ENCODE results near the gene GRAMD1B.

The GRAMD1B gene

DNA sequence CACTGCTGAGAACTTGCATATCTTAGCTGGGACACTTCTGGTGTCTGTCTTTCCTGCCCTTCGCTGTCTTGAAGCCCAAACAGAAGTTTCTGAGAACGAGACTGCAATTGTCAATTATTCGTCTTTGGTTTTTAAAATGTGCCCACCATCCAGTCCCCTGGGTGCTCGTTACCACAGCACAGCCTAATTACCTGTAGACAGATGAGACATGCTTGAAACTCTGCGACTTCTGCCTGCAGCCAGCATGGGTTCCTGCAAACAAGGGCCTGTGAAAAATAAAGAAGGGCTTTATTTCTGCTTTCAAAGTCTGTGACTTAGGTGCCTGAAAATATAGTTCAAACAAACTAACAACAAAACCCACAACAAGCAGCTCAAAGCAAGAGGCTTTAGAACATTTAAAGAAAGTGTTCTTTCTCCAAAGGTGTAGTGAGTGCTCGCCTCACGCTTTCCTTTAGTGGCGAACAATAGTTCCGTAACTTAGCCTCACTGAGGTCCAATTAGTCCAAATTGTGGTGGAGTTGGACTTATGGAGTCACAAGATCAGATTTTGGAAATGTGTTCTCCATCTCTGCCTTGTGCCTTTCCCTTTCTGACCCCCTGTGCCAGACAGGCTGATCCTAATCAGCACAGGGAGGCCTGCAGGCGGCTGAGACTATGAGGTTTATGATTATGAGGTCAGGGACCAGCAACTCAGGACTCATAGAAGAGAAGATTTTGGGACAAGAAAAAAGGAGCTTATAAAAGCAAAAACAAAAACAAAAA is 20.4 kb upstream of the GRAMD1B start:
- no peak for DNase-seq (ENCODE audit: low read depth)

DNA sequence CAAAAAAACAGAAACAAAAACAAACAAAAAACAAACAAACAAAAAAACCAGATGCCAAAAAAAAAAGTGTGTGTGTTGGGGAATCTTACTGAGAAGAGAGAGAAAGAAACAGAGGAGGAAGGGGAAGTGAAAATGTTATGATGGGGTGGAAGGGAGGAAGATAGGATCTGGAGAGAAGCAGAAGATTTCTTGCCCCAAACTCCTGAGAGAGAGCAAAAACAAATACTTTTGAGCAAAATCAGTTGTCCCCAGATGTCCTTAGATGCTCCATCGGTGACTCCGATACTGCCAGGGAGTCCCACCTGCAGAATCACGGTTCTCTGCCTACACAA is 19.9 kb upstream of the GRAMD1B start:
- no peak for DNase-seq (ENCODE audit: low read depth)

DNA sequence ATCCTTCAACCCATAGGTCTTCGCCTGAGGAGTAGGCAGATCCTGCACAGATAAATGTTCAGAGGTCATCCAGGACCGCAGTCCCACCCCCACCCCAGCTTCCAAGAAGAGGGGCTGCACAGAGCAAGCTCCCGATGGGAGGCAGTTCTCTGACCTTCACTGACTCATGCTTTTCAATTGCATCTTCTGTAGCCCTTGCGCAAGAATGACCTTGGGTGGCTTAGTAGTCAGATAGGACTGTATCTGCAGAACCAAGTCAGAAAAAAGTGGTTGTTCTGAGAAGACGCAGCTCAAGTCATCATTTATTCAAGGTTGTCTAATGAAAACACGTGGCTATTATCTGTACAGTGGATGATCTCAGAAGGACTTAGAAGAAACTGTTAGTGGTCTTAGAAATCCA is 16.4 kb upstream of the GRAMD1B start:
- no peak for DNase-seq (ENCODE audit: low read depth)

DNA sequence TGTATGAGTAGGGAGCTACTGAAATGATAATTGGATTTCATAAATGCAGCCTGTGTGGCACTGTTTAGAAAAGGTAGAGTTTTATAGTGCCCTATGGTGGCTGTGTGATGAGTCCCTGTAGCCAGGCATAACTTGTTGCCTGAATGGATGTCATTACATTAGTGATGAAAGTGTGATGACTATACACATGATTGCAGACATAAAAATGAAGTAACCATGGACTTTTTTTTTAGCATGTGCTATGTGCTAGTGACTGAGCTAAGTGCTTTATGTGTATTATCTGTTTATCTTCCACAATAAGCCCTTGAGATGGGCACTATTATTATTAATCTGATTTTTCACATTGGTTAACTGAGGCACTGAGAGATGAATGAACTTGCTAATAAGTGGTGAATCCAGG is 13.5 kb upstream of the GRAMD1B start:
- DNase-seq (ENCODE audit: low read depth) = no peak

DNA sequence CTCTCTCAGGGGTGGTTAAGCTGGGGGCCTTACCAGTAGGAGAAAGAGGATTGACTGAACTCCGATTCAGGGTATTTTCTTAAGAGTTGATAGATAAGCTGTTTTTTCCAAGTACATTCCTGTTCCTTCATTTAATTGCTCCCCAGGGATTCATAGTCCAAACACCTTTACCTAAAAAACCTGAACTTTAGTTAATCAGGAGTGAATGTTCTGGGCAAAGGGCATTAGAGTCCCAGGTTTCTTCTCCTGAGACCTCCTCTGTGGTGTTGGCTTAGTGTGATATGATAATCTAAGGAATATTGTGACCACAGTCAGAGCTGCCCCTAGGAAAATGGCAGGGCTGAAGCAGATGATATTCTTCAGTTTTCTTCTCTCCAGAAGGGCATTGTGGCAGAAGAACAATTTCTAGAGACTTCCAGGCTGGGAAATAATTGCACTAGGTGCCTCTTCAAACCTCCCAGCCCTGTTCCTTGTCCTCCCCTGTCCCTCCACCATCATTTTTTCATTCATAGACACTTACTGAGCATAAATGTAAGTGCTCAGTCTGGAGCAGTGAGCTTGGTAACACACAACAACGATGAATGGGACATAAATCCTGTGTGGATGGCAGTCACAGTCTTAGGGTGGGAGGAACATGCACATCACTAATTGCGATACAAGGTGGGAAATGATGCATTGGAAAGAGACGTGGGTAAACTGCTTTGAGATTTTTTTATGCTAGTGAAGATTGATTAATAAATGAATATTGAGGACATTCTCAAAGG is 11.5 kb upstream of the GRAMD1B start:
- no peak for DNase-seq (ENCODE audit: low read depth)

DNA sequence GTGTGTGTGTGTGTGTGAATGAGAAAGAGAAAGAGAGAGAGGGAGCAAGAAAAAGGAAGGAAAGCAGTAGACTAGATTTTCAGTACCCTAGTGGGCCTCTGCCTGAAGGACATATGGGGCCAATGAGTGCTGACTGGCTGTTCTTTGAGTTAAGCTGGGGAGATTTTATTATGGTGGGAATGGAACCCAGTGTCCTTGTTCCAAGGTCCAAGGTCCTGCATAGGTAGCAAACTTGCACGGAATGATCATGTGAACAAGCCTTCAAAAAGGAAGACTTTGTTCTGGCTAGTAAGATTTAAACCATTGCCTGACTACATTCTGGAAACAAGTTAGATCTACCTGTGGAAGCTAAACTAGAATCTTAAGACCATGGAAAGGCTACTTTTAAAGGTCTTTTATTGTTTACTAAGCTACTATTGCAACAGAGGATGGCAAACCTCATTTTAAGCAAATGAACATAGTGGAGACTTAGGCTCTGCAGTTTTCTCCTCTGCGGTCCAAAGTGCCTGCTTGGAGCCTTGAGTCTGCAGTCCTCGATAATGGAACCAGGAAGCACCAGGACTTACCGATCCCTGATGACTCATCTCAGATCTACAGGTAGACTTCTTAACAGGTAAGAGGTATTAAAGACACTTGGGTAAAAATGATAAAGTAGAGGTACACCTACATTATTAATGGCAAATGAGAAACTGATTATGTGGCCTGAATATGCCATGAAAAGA is 10.2 kb upstream of the GRAMD1B start:
- no peak for DNase-seq (ENCODE audit: low read depth)

DNA sequence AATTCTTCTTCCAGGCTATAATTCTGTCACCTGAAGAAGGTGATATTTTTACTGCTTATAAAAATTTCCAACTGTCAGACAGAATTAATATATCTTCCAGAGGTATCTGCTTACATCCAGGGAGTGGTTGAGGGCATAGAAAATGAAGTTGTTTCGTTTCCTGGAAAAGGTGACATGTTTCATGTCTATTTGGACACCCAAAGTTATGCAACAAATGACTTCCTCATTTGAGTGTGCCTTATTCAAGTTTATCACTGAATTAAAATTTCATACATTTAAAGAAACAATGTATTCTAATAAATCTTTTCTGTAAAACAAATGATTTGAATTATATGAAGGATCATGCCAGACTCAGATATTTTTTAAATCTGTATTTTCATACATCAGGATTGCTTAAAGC is 8.5 kb upstream of the GRAMD1B start:
- no peak for DNase-seq (ENCODE audit: low read depth)

DNA sequence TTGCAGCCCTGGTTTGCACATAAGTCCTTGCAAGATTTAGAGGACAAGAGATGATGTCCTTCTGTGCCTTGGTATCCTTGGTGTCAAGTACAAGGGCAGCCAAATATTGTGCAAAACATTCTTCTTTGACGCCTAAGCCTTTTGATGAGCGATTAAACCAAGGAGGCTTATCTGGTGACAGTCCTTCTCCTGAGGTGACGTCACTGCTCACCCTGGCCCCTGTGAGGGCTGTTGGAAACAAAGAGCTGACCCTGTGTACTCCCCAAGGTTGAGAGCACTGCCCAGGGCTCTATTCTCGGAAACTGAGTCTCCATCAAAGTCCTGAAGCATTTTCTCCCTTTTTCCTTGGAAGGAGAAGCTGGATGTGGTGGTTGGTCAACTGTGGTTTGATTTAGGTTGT is 4.7 kb upstream of the GRAMD1B start:
- DNase-seq (ENCODE audit: low read depth) = no peak

DNA sequence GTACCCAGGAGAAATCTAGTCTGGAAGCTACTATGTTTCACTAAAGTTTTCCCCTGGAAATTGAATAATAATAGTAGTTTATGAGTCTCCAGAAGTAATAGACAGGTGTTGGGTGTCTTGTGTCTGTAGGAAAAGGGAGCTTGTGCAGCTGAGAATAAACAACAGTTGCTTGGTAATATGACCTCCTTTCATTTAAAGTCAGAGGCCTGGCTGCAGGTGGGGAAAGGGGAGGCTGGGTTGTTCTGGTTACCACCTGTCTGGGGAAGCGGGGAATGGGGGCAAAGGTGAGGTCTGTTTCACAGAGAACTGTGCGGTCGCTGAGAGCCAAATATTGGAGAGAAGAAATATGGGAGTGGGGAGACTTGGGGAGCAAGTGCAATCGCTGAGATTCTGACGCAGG is 3.3 kb upstream of the GRAMD1B start:
- DNase-seq (ENCODE audit: low read depth) = no peak

DNA sequence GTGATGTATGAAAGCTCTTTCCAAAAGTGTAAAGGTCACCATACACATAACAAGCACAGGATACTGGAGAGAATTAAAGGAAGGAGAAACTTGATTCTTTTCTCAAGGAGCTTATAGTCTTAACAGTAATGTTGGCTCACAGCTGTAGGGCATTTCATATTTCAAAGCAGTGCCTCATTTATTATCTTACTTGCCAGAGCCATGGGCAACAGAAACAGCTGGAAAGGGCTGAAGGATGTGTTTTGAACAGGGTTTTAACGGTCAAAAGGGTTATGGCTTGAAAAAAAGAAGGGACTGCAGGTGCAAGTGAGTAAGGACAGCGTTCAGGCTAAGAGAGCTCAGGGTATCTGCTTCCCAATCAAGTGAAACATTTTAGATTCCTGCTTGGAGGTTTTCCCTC is 2.7 kb upstream of the GRAMD1B start:
- no peak for DNase-seq (ENCODE audit: low read depth)

DNA sequence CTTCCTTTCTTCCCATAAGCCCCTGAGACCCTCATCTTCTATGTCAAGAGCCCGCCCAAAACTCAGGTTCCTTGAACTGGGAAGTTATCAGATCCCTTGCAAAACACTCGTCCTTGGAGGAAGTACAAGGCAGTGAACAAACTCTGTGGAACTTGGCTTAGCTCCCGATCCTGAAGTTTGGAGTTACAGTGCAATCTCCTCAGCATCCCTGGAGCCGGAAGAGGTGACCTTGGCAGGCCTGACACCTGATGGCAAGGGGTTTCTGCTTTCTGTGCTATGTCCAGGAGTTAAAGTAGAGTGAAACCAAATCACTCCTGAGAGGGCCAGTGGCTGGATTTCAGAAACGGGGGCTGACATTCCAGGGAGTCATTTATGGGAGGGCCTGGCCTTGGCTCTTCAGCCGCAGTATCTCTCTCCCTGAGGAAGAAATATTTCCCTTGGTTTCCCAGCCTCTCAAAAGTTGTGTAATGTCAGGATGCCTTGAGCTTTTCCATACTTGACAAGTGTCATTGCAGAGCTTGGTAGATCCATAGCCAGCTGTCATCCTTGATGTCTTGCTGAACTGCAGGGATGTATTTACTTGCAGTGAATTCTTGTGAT is 1.9 kb upstream of the GRAMD1B start:
- no peak for DNase-seq (ENCODE audit: low read depth)

DNA sequence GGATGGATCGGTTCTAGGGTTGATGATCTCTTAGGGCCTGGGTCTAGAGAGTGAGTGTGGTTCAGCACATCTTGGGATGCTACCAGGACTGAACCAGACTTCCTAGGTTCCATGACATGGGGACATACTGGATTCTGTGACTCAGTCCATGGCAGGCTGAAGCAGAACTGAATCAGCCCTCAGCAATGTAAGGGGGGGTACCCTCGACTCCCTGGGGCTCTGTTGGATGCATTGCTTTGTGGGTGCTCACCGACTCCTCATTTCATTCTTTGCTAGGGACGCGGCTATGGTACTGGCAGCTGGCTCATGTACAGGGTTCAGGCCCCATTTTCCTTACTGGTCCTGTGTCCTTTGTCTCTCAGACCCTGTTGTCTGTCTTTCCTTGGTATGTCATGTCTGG is 733 bp upstream of the GRAMD1B start:
- no peak for DNase-seq (ENCODE audit: low read depth)

DNA sequence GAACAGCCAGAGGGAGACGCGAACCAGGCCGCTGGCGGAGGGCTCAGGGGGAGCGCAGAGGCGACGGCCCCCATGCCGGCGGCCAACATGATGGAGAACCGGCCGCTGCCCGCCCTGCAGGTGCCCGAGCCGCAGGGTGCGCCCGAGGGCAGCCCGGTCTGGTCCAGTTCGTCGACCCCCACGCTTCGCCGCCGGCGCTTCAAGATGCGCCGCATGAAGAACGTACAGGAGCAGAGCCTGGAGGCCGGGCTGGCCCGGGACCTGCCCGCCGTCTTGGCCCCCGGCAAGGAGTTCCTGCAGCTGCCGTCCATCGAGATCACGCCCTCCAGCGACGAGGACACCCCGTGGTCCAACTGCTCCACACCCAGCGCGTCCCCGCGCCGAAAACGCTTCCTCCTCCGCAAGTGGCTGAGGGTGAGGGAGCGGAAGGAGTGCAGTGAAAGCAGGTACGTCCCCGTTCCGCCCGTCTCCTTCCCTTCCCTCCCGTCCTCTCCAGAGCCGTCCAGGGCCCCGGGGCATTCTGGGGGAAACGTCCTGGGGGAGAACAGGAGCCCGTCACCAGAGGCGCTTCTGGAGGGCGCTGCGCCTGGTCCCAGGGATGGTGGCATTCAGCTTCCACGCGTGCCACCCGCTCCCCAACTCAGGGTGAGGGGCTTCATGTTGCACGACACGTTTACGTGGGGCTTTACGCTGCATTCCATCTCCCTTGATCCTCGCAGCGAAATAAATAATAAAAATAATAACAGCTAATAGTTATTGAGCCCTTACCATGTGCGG is 840 bp downstream of the GRAMD1B start:
- DNase-seq (ENCODE audit: low read depth) = no peak

DNA sequence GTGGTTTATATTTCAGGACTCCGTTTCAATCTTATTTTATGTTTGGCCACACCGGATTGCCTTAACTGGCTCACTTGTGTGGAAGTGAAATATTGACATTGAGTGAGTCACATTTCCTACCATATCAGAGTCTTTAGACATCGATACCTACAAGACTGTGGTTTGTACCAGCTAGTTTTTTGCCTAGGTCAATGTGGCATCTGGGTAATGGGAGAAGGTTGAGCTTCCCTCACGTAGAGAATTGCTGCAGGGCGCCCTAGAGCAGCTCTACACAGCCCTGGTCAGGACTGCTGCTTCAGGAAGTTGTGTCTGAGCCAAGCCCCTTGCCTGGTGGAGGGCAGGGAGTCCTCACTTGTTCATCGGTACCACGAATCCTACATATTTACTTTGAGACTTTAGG is 1.6 kb downstream of the GRAMD1B start:
- DNase-seq (ENCODE audit: low read depth) = no peak

DNA sequence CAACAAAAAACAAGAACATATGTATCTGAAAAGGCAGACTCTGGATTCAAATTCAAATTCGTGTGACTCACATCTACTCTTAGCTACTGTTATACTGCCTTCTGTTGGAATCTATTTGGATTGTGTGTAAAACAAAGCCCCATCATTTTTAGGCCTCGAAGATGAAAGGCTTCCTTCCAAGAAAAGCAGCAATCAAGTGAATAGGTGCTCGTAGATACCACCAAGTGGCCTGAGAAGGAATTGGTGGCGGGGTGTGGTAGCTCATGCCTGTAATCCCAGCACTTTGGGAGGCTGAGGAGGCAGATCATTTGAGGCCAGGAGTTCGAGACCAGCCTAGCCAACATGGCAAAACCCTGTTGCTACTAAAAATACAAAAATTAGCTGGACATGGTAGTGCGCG is 4.2 kb downstream of the GRAMD1B start:
- DNase-seq (ENCODE audit: low read depth) = no peak

DNA sequence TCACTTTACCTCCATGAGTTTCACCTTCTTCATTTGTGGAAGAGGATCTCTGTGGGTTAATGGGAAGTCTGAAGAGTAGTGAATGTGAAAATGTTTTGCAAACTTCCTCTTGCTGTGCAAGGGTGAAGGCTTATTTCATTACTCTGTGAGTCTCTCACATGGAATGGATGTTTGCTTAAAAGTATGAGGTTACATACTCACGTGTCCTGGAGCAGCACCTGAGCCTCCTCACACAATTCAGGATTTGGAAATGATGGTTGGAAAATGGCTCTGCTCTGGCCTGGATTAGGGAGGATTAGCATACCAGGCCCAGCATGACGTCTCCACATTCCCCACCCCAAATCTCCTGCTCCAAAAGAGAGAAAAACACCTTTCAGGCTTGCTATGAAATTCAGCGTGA is 4.8 kb downstream of the GRAMD1B start:
- no peak for DNase-seq (ENCODE audit: low read depth)

DNA sequence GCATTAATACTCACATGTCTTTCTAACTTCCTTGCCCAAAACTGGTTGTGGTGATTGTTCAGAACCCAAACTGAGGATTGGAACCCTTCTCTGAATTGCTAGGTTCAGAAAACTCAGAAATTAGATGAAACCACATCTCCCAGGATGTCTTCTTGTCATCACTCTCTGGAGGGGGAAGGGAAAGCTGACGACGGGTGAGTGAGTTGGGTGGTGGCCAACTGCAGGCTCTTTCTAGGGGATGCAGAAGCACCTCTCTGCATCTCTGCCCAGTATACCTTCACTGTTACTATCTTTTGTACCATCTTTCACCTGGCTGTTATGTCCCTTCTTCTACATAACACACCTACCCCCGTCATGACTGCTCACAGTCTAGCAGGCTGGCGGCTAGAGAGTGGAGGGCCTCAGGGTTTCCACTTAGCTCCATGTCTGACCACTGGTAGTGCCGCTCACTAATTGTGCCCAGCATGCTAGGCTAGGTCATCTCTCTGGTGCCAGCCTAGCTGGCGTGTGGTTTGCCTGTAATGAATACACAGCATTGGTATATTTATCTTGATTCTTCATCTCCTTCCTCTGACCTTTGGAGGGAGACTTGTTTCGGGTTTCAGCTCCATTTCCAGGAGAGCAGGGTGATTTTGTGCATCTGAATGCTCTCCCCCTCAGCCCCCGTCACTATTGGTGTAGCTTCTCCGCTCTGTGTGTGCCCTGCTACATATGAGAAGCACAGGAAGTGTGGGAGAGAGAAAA is 7.3 kb downstream of the GRAMD1B start:
- no peak for DNase-seq (ENCODE audit: low read depth)

DNA sequence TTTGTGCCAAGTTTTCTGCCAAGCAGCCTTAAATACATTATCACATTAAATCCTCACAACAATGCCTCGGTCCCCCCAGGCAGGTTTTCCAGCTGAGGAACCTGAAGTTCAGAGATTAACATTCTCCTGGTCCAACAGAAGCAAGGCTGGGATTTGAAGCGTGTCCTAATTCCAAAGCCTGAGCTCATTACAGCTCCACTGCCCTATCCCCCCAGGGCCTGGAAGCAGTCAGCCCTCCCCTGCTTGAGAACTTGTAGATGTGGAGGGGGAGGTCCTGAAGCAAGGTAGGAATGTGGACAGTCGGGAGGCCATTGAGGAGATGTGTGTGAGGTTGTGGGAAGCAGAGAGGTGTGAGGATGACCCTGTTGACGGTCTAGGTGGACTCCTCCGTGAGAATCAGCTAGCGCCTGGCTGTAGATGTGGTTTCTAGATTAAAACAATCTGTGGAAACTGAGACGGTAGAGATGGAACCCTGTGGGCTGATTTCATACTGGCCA is 8.1 kb downstream of the GRAMD1B start:
- no peak for DNase-seq (ENCODE audit: low read depth)

DNA sequence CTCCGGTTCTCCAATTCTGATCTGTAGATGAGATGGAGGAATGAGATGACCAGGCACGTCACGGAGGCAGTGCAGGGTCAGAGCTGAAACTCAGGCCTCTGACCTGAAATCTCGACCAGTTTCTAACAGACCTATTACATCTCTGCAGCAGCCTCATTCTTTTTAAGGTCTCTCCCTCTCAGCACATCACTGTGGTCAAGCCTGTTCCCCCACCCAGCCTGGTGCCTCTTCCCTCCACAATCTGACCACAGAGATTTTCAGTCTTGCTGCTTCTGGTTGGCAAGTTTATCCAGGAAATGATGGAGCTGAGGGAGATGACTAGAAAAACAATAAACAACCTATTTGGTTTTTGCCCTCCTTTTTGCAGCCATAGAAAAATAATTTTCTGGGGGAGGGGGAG is 9.5 kb downstream of the GRAMD1B start:
- no peak for DNase-seq (ENCODE audit: low read depth)

DNA sequence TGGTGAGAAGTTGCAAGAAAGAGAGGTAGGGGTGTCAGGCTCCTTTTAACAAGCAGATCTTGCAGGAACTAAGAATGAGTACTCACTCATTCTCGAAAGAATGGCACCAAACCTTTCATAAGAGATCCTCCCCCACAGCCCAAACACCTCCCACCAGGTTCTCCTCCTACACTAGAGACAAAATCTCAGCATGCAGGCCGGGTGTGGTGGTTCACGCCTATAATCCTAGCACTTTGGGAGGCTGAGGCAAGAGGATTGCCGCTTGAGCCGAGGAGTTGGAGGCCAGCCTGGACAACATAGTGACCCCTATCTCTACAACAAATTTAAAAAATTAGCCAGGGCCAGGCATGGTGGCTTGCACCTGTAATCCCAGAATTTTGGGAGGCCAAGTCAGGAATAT is 11.1 kb downstream of the GRAMD1B start:
- no peak for DNase-seq (ENCODE audit: low read depth)

Measured in CMK (cell line).